H1 (cell line): ENCODE results near the gene ODC1.

ENCODE experiments used
- BRCA1 ChIP-seq: IDR thresholded peaks from 2 replicates; pipeline ENCODE4 v1.6.1; 2012; ENCODE audit warnings: low read depth, low read length, improper control_type of control experiment
- CBX8 ChIP-seq: fragments of 300-800, 300-1000 bp; sonication (generic); IDR thresholded peaks from 2 replicates; pipeline ENCODE4 v1.7.1; 2016; ENCODE audit warnings: low read depth, low read length, borderline replicate concordance
- CHD2 ChIP-seq: IDR thresholded peaks from 2 replicates; pipeline ENCODE4 v1.6.1; 2012; ENCODE audit warnings: low read length, improper control_type of control experiment
- CTCF ChIP-seq, 3 experiments: IDR thresholded peaks; 1 replicate in 2 of 3; 2 replicates in 1 of 3; pipeline versions ENCODE4 v1.5.1 to v1.6.1; 2011; ENCODE audit warnings: low read length in 3 of 3, mild to moderate bottlenecking in 3 of 3, inconsistent platforms in 2 of 3, low read depth in 1 of 3, moderate library complexity in 1 of 3; ENCODE audit not compliant: insufficient read depth in 1 of 3; ENCODE audit errors: control extremely low read depth in 1 of 3
- POLR2A ChIP-seq, 2 experiments: IDR thresholded peaks; 1 replicate in 1 of 2; 2 replicates in 1 of 2; pipeline ENCODE4 v1.6.1; 2011; ENCODE audit warnings: low read depth in 2 of 2, low read length in 2 of 2, mild to moderate bottlenecking in 2 of 2; ENCODE audit errors: control extremely low read depth in 1 of 2
- RAD21 ChIP-seq, 2 experiments: IDR thresholded peaks in 1 of 2; conservative IDR thresholded peaks in 1 of 2; 2 replicates each; pipeline ENCODE4 v1.6.1; 2011; ENCODE audit warnings: low read depth in 2 of 2, low read length in 2 of 2, improper control_type of control experiment in 1 of 2, inconsistent platforms in 1 of 2, mild to moderate bottlenecking in 1 of 2, moderate library complexity in 1 of 2
- RFX5 ChIP-seq: IDR thresholded peaks from 2 replicates; pipeline ENCODE4 v1.6.1; 2011; ENCODE audit warnings: low read depth, low read length, improper control_type of control experiment, borderline replicate concordance
- RXRA ChIP-seq: IDR thresholded peaks from 2 replicates; pipeline ENCODE4 v1.6.1; 2011; ENCODE audit warnings: low read depth, mild to moderate bottlenecking, low read length, moderate library complexity; ENCODE audit not compliant: insufficient read depth
- SP1 ChIP-seq: IDR thresholded peaks from 2 replicates; pipeline ENCODE4 v1.6.1; 2011; ENCODE audit warnings: low read depth, low read length
- TBP ChIP-seq: IDR thresholded peaks from 2 replicates; pipeline ENCODE4 v1.6.1; 2011; ENCODE audit warnings: low read depth, low read length, improper control_type of control experiment
- ZNF274 ChIP-seq: IDR thresholded peaks from 2 replicates; pipeline ENCODE4 v1.7.0; 2012; ENCODE audit warnings: low read length, borderline replicate concordance; ENCODE audit errors: extremely low read depth

- TF ChIP-seq RXRA (no peak), ZNF274 (no peak), CHD2 (no peak), CBX8 (no peak), CTCF (IDR thresholded peaks at IDR 0.05; ENCODE audit: control extremely low read depth in 1 of 3, insufficient read depth in 1 of 3, low read depth in 1 of 3, low read length in 3 of 3) (no peak), RAD21 (IDR thresholded peaks at IDR 0.05 in 1 of 2, conservative IDR thresholded peaks at IDR 0.05 in 1 of 2; ENCODE audit: low read depth in 2 of 2, low read length in 2 of 2) (no peak), POLR2A (IDR thresholded peaks at IDR 0.05; ENCODE audit: control extremely low read depth in 1 of 2, low read depth in 2 of 2, low read length in 2 of 2) (no peak), BRCA1 (no peak), RFX5 (no peak), TBP (no peak), SP1 (no peak)
Measured at GRCh38 chr2:10432311-10433181, 15.6 kb downstream of the ODC1 start.
